ENCODE measurements around the gene TACC2.

DNA sequence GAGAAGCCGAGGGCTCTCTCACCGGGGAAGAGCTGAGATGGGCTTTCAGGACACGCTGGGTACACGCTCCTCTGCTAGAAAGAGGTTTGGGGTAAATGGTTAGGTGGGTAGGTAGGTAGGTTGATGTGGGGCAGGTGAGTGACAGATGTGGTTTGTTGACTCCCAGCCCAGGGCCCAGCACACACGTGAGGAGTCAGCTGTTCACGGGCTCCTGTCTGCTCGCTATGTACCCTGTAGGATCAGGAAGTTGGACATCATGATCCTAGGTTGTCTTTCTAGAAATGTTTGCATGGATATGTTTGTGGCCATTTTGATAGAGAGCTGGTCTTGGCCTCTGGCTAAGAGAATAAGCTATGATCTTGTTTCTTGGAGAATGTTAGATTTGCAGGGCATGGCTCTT lies 109.0 kb downstream of the TACC2 start:
- no peak for TF ChIP-seq POLR2A (IDR thresholded peaks at IDR 0.05)
- TF ChIP-seq, protein P1, sequence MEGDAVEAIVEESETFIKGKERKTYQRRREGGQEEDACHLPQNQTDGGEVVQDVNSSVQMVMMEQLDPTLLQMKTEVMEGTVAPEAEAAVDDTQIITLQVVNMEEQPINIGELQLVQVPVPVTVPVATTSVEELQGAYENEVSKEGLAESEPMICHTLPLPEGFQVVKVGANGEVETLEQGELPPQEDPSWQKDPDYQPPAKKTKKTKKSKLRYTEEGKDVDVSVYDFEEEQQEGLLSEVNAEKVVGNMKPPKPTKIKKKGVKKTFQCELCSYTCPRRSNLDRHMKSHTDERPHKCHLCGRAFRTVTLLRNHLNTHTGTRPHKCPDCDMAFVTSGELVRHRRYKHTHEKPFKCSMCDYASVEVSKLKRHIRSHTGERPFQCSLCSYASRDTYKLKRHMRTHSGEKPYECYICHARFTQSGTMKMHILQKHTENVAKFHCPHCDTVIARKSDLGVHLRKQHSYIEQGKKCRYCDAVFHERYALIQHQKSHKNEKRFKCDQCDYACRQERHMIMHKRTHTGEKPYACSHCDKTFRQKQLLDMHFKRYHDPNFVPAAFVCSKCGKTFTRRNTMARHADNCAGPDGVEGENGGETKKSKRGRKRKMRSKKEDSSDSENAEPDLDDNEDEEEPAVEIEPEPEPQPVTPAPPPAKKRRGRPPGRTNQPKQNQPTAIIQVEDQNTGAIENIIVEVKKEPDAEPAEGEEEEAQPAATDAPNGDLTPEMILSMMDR (IDR thresholded peaks at IDR 0.05), result no peak
